Measurements from ENCODE around the gene USP17L17.
"Not testable (repeated sequence)": the region's sequence is repeated elsewhere in the genome, so short reads cannot be mapped to it uniquely, and the experiment has no call there.

DNA sequence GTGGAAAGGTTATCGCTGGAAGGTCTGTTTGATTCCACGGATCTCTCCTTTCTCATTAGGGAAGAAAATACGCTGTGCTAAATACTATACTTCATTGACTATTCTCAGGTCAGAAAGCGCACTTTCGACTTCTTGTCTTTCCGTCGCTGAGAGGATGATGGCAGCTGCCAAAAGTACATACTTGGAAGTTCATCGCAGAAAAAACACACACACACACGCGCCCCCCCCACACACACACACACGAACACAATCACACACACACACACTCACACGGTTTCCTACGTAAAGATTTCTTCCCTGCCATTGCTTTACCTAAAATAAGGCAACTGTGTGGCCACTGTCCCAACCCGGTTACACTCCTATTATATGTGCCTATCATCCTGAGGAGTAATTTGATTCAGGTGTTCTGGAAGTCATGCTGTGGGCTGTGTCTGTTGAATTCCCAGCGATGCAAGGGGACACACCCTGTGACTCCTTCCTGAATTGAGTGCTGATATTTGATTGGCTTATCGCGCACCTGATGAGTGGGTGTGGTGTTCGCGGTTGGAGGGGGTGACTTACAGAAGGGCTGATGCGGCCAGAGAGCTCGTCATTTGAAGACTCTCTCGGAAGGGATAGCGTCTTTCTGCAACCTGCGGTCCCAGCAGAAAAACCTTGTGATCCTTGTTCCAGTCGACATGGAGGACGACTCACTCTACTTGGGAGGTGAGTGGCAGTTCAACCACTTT, 4.4 kb downstream of the USP17L17 start, which contains the start of gene USP17L18:
- not testable (repeated sequence) for TF ChIP-seq CTCF (conservative IDR thresholded peaks at IDR 0.05; ENCODE audit: low read depth, low read length); EZH2 (IDR thresholded peaks at IDR 0.05; ENCODE audit: borderline replicate concordance, low read depth, low read length, poor library complexity, severe bottlenecking)

All from A673 (cell line).